ENCODE data around the gene TSTD1. TPM values are rescaled to one million over a fixed set of nuclear protein-coding genes. Genes with fewer than 3 reads are reported as not detected.
A peak's percentile ranks its signal among the peaks of the same experiment; 100 is the strongest.

Gene TSTD1
- total and polyA plus RNA-seq, 10 donors, result 24.3 to 141 (median 31.0) TPM

DNA sequence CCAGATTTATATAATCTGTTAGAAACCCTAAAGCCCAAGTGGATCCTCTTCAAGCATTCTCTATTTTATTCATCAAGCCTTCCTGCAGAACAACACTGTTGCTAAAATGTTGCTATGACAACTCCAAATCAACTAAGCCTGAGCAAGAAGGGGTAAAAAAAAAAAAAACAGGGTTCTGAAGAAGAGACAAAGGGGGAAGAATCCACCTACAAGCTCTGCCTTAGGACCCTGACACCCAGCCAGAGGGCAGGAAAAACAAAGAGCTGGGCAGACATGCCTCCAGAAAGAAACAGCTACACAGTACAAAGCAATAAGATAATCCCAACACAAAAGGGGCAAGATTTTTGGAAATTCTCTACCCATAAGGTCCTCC is 5.8 kb upstream of the TSTD1 start:
- Histone ChIP-seq H3K9me3 (no peaks in the 10 kb centered on the region), H3K4me3 (peak overlapping the region; percentile 70 to 98 (median 94)), H3K27me3 (replicated peaks in 1 of 7) (no peaks in the 10 kb centered on the region), H3K4me1 (peaks cover 20 to 81% (median 54%) of the 10 kb centered on the region in 6 donors), H3K27ac (peak overlapping the region; percentile 93 to 99 (median 98)), H3K36me3 (peaks cover 5 to 68% (median 57%) of the 10 kb centered on the region in 6 donors)
- no peak for DNase-seq
- no peak for TF ChIP-seq POLR2AphosphoS5 (IDR thresholded peaks at IDR 0.05)
- TF ChIP-seq POLR2A (IDR thresholded peaks at IDR 0.05), result no peak
- TF ChIP-seq CTCF (IDR thresholded peaks at IDR 0.05 in 8 of 11, conservative IDR thresholded peaks at IDR 0.05 in 3 of 11), result no peak
- intact Hi-C loops (cut with DNase I; ENCODE audit: low total_unique reads), result loop anchor here (10.0 kb wide), 1 partner anchor 50 kb away; the partner anchor contains the start of gene KLHDC9

DNA sequence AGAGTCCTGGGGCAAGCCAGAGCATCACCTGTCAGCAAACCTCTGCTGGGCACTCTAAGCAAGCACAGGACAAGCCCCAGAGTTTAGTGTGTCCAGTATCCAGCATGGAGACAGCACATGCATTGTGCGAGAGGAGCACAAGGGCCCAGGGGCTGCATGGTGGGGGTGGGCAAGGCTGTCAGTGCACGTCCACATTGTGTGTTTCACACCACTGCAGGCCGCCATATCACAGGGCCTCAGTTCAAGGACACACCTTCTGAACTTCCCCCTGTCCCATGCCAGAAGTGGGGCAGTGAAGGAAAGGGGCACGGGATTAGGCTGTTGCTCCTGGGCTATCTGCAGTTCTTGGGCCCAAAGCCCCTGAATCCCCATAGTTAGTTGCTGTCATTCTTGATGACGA is 782 bp upstream of the TSTD1 start:
- Histone ChIP-seq H3K9me3 (no peaks in the 10 kb centered on the region), H3K4me3 (peak overlapping the region in 1 of 8 donors; percentile 89), H3K36me3 (peaks cover 5 to 75% (median 45%) of the 10 kb centered on the region in 6 donors), H3K27ac (peak overlapping the region in 5 of 8 donors; percentile 77 to 89 (median 84)), H3K4me1 (peaks cover 18 to 88% (median 64%) of the 10 kb centered on the region in 6 donors), H3K27me3 (replicated peaks in 1 of 7) (no peaks in the 10 kb centered on the region)
- TF ChIP-seq CTCF (IDR thresholded peaks at IDR 0.05 in 8 of 11, conservative IDR thresholded peaks at IDR 0.05 in 3 of 11), result no peak
- TF ChIP-seq POLR2AphosphoS5 (IDR thresholded peaks at IDR 0.05), result peak in 1 of 3 donors; percentile 38
- 72 to 92% (median 86%) methylated on average over 3 to 5 of the region's 5 CpGs for WGBS, 5 donors
- intact Hi-C loops (cut with DNase I; ENCODE audit: low total_unique reads), result no loop called here
- no peak for DNase-seq

DNA sequence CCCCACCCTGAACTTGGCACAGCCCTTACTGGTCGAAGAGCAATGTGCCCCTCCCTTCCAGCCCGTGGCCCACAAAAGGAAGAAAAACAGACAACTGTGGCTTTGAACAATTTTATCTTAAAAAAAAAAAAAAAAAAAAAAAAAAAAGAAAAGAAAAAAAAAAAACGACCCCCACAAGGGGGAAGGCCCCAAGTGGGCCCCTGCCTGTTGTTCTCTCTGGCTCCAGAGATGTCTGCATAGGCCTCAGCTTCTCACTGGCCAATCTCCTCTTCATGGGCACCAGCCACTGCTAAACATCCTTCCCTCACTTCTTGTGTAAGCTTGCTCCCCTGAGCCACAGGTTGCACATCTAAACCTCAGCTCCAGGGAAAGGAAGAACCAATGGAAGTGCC is 386 bp upstream of the TSTD1 start:
- Histone ChIP-seq H3K36me3 (peaks cover 5 to 75% (median 45%) of the 10 kb centered on the region in 6 donors), H3K27ac (peak overlapping the region in 7 of 8 donors; percentile 67 to 89 (median 78)), H3K9me3 (no peaks in the 10 kb centered on the region), H3K4me1 (peaks cover 14 to 88% (median 60%) of the 10 kb centered on the region in 6 donors), H3K27me3 (replicated peaks in 1 of 7) (no peaks in the 10 kb centered on the region), H3K4me3 (peak overlapping the region; percentile 46 to 89 (median 60))
- no peak for DNase-seq
- TF ChIP-seq POLR2AphosphoS5 (IDR thresholded peaks at IDR 0.05), result no peak
- TF ChIP-seq CTCF (IDR thresholded peaks at IDR 0.05 in 8 of 11, conservative IDR thresholded peaks at IDR 0.05 in 3 of 11), result no peak
- no peak for TF ChIP-seq POLR2A (IDR thresholded peaks at IDR 0.05)
- 4 to 29% (median 18%) methylated on average over 2 to 3 of the region's 3 CpGs for WGBS, 5 donors
- intact Hi-C loops (cut with DNase I; ENCODE audit: low total_unique reads), result no loop called here

GRCh38 chr1:161037661-161038522 is 872 bp downstream of the TSTD1 start:
- intact Hi-C loops (cut with DNase I; ENCODE audit: low total_unique reads), result no loop called here
- H3K27me3 ChIP-seq (replicated peaks in 1 of 7), result no peaks in the 10 kb centered on the region
- H3K4me3 ChIP-seq, result peak overlapping the region; percentile 46 to 89 (median 60)
- 69 to 72% (median 70%) methylated on average over 21 of the region's 21 CpGs for WGBS, 5 donors
- peak overlapping the region; percentile 63 to 89 (median 78) for H3K27ac ChIP-seq
- no peak for DNase-seq
- TF ChIP-seq CTCF (IDR thresholded peaks at IDR 0.05 in 8 of 11, conservative IDR thresholded peaks at IDR 0.05 in 3 of 11) (no peak), POLR2A (IDR thresholded peaks at IDR 0.05) (no peak), POLR2AphosphoS5 (IDR thresholded peaks at IDR 0.05) (no peak)
- H3K9me3 ChIP-seq, result no peaks in the 10 kb centered on the region
- peaks cover 4 to 82% (median 49%) of the 10 kb centered on the region in 6 donors for H3K4me1 ChIP-seq
- peaks cover 5 to 66% (median 40%) of the 10 kb centered on the region in 6 donors for H3K36me3 ChIP-seq

Data from spleen (tissue), 11 donors.